HuH-7 (cell line): Measurements from ENCODE around the gene RNF40.
"Not testable (repeated sequence)": the region's sequence is repeated elsewhere in the genome, so short reads cannot be mapped to it uniquely, and the experiment has no call there.

ENCODE experiments used
- DNase-seq: peaks from one replicate; pipeline ENCODE4 v3.0.0; 2011; ENCODE audit warnings: low spot score

RNF40 gene

DNA sequence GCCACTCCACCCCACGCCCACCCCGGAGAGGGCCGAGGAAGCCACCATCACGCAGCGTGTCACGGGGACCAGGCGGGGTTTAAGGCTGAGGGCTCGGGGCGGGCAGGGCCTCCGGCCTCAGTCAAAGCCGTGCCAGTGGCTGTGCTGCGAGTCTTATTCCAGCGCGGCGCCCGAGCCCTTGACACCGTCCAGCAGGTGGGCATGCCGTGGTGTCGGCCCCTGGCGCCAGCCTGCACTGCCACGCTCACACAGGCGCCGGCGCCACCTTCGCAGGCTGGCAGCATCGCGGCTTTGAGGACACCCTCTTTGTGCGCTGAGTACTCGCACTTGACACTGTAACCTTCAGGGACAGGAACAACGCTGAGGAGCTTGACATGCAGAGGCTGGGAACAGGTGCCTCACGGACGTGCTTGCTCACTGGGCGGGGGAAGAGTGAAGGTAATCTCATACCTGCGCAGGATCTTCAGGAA, 58.9 kb downstream of the RNF40 start:
- no peak for DNase-seq

GRCh38 chr16:30821441-30821840, 59.3 kb downstream of the RNF40 start:
- DNase-seq: not testable (repeated sequence)

DNA sequence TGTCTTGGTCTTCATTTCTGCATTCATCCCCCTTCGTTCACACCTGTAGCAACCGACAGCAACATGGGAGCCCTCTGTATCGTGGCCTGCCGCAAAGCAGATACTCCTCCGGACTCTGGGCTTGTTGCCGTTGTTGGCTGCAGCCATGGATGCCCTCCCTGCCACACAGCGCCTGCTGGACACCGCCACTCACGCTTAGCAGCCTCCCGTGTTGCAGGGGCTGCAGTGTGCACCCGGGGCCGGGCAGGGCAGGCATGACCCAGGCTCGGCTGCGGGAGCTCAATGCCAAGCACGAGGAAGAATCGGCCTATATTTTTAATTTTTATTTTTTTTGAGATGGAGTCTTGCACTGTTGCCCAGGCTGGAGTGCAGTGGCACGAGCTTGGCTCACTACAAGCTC, 59.8 kb downstream of the RNF40 start:
- DNase-seq: no peak
